Measurements from ENCODE around the gene NECAB2. TPM values are rescaled to one million over a fixed set of nuclear protein-coding genes. Genes with fewer than 3 reads are reported as not detected.

NECAB2 gene
- total RNA-seq, 1 donor from 2014 or later = not detected

DNA sequence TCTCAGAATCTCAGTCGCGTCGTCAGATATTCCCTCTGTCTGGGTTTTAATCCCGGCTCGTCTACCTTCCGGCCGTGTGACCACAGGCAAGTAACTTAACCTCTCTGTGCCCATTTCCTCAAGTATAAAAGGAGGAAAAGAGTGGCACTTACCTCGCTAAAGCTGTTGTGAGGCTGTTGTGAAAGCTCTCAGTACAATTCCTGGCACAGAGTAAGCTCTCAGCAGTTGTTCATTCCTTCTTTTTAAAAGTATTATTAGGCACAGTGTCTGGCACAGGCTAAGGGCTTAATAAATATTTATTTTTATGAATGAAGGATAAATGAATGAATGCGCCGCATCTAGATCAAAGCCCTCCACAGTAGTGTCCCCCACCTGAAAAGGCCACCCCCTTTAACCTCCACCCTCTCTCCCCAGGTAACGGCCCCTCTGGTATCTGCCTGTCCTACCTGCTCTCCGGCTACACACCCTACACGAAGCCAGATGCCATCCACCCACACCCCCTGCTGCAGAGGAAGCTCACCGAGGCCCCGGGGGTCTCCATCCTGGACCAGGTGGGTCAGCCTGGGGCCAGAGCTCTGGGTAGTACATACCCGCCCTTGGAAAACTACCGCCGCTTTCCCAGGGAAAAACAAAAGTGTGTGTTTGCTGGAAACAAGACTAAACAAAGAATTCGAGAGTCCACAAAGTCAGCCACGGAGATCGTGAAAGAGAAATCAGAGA, 9.0 kb upstream of the NECAB2 start:
- intact Hi-C loops (cut with micrococcal nuclease) = no loop called here
- peaks cover 9% of the 10 kb centered on the region for H3K4me1 Mint-ChIP-seq (ENCODE audit: low read depth)
- H3K4me3 Mint-ChIP-seq (ENCODE audit: low read depth) = no peak overlapping the region
- no peaks in the 10 kb centered on the region for H3K36me3 Mint-ChIP-seq (ENCODE audit: low read depth)
- no peaks in the 10 kb centered on the region for H3K9me3 Mint-ChIP-seq
- H3K27me3 Mint-ChIP-seq (ENCODE audit: low read depth) = peaks cover 8% of the 10 kb centered on the region
- no peak for DNase-seq (ENCODE audit: low spot score)
- no peak overlapping the region for H3K27ac Mint-ChIP-seq

DNA sequence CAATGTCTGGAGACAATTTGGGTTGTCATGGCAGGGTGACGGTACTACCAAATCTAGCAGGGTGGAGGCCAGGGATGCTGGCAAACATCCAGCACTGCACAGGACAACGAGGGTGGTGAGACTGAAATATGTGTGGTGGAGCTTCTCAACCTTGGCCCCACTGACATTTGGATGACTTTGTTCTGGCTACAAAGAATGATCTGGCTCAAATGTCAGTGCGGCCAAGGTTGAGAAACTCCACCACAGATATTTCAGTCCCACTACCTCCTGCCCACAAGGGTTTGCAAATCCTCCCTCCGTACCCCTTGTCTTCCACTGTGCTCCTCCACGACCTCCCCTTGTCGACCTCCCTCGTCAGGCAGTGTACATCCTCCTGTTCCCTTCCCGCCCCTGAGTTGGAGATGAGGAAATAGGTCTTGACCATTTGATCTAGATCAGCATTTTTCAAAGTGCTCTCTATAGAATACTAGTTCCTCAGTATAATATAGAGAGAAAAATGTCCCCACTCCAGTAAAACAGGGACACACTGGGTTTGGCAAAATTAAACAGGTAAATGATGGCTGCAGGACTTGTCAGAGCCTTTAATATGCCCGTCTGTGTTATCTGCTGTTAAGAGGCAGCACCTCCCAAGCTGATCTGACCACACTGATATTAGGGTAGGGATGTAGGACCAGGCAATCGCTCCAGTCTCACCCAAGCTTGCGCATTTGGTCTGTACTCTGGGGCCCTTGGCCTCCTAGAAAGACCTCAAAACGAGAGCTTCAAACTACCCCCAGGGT, 8.2 kb upstream of the NECAB2 start:
- Mint-ChIP-seq H3K27me3 (ENCODE audit: low read depth) (peaks cover 1% of the 10 kb centered on the region), H3K27ac (no peak overlapping the region), H3K9me3 (no peaks in the 10 kb centered on the region), H3K36me3 (ENCODE audit: low read depth) (no peaks in the 10 kb centered on the region), H3K4me1 (ENCODE audit: low read depth) (peaks cover 3% of the 10 kb centered on the region), H3K4me3 (ENCODE audit: low read depth) (no peak overlapping the region)
- intact Hi-C loops (cut with micrococcal nuclease) = no loop called here
- no peak for DNase-seq (ENCODE audit: low spot score)

DNA sequence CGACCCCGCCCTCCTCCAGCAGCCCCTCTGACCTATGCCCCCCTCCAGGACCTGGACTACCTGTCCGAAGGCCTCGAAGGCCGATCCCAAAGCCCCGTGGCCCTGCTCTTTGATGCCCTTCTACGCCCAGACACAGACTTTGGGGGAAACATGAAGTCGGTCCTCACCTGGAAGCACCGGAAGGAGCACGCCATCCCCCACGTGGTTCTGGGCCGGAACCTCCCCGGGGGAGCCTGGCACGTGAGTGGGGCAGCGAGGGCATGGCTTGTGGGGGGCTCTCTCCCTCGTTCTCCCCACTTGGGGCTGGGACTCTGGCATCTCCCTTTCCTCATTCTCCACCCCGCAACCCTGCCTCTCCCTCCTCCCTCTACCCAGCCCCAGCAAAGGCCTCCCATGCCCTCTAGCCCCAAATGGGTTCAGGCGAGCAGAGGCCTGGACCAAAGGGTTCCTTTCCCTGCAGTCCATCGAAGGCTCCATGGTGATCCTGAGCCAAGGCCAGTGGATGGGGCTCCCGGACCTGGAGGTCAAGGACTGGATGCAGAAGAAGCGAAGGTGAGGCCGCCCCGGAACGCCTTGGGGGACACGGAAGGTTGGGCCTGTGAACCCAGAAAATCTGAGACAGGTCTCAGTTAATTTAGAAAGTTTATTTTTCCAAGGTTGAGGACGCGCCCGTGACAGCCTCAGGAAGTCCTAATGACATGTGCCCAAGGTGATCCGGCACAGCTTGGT, 7.4 kb upstream of the NECAB2 start:
- no peak overlapping the region for H3K4me3 Mint-ChIP-seq (ENCODE audit: low read depth)

DNA sequence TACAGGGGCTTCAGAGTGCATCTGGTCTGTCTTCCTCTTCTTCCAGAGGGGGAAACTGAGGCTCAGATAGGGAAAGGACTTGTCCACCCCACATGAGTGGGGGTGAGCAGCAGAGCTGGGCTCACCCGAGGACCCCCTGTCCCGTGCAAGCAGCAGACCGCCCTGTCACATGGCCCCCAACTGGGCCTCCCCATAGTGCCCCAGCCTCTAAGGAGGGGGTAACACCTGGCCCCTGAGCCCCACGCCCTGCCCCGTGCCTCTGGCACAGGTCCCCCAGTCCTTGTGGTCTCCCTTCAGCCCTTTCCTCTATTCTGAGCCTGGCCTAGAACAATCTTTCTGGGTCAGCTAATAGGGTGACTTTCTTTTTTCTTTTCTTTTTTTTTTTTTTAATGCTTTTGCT, 6.5 kb upstream of the NECAB2 start:
- Mint-ChIP-seq H3K9me3 (no peaks in the 10 kb centered on the region), H3K27me3 (ENCODE audit: low read depth) (no peaks in the 10 kb centered on the region), H3K27ac (no peak overlapping the region), H3K4me3 (ENCODE audit: low read depth) (no peak overlapping the region), H3K4me1 (ENCODE audit: low read depth) (peaks cover 2% of the 10 kb centered on the region), H3K36me3 (ENCODE audit: low read depth) (no peaks in the 10 kb centered on the region)
- intact Hi-C loops (cut with micrococcal nuclease) = no loop called here
- DNase-seq (ENCODE audit: low spot score) = no peak

More for the DNA sequence above, 7.4 kb upstream of the NECAB2 start:
- intact Hi-C loops (cut with micrococcal nuclease) = no loop called here
- peaks cover 3% of the 10 kb centered on the region for H3K4me1 Mint-ChIP-seq (ENCODE audit: low read depth)
- H3K36me3 Mint-ChIP-seq (ENCODE audit: low read depth) = no peaks in the 10 kb centered on the region
- no peak for DNase-seq (ENCODE audit: low spot score)
- no peak overlapping the region for H3K27ac Mint-ChIP-seq
- H3K9me3 Mint-ChIP-seq = no peaks in the 10 kb centered on the region
- H3K27me3 Mint-ChIP-seq (ENCODE audit: low read depth) = no peaks in the 10 kb centered on the region

DNA sequence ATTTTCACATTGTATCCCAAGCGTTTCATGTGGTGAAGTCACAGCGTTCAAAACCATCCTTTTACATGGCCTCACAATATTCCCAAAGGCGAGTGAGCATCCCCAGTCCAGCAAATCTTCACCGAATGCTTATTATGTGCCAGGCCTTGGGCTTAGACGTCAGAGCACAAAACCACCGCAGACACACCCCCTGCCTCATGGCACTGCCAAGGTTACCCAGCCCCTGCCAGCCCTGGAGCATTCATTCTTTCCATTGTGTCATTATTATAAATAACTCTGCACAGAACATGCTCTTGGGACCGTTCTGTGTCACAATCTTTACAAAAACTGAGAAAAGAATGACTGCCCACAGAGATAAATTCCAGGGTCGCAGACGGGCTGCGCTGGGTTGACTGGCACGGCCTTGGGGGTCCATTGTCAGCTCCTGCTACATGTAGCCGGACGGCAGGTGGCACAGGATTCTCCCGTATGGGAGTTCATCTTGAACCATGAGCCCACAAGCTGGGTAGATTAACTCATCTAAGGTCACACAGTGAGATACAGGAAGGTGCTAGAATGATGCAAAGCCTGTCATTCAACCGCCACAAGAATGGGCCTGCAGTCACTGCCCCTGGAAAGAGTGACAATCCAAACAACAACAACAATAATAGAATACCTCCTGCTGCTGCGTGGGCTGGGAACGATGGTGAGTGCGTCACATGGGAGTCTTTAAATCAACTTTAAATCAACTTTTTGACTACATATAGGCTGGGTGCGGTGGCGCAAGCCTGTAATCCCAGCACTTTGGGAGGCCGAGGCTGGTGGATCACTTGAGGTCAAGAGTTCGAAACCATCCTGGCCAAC, 4.5 kb upstream of the NECAB2 start:
- peaks cover 1% of the 10 kb centered on the region for H3K4me1 Mint-ChIP-seq (ENCODE audit: low read depth)
- H3K4me3 Mint-ChIP-seq (ENCODE audit: low read depth) = no peak overlapping the region
- intact Hi-C loops (cut with micrococcal nuclease) = no loop called here
- no peaks in the 10 kb centered on the region for H3K36me3 Mint-ChIP-seq (ENCODE audit: low read depth)
- no peaks in the 10 kb centered on the region for H3K9me3 Mint-ChIP-seq
- DNase-seq (ENCODE audit: low spot score) = no peak
- H3K27ac Mint-ChIP-seq = no peak overlapping the region
- H3K27me3 Mint-ChIP-seq (ENCODE audit: low read depth) = peaks cover 3% of the 10 kb centered on the region

DNA sequence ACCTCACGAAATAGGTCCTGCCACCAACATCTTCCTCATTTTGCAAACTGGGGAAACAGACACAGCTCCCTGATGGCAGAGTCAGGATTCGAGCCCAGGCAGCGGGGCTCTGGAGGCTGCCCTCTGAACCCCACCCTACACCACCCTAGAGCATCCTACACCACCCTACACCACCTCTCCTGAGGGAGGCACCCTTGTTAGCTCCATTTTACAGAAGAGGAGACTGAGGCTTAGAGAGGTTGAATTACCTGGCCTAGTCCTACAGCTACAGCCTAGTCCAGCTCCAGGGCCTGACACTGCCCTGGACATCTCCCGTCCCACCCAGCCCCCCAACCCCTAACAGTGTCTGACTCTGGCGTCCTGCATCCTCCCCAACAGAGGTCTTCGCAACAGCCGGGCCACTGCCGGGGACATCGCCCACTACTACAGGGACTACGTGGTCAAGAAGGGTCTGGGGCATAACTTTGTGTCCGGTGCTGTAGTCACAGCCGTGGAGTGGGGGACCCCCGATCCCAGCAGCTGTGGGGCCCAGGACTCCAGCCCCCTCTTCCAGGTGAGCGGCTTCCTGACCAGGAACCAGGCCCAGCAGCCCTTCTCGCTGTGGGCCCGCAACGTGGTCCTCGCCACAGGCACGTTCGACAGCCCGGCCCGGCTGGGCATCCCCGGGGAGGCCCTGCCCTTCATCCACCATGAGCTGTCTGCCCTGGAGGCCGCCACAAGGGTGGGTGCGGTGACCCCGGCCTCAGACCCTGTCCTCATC, 3.2 kb upstream of the NECAB2 start:
- Mint-ChIP-seq H3K36me3 (ENCODE audit: low read depth) (no peaks in the 10 kb centered on the region), H3K27ac (no peak overlapping the region), H3K9me3 (no peaks in the 10 kb centered on the region), H3K4me3 (ENCODE audit: low read depth) (no peak overlapping the region), H3K27me3 (ENCODE audit: low read depth) (peaks cover 9% of the 10 kb centered on the region), H3K4me1 (ENCODE audit: low read depth) (peaks cover under 1% of the 10 kb centered on the region)
- no peak for DNase-seq (ENCODE audit: low spot score)
- intact Hi-C loops (cut with micrococcal nuclease) = no loop called here

DNA sequence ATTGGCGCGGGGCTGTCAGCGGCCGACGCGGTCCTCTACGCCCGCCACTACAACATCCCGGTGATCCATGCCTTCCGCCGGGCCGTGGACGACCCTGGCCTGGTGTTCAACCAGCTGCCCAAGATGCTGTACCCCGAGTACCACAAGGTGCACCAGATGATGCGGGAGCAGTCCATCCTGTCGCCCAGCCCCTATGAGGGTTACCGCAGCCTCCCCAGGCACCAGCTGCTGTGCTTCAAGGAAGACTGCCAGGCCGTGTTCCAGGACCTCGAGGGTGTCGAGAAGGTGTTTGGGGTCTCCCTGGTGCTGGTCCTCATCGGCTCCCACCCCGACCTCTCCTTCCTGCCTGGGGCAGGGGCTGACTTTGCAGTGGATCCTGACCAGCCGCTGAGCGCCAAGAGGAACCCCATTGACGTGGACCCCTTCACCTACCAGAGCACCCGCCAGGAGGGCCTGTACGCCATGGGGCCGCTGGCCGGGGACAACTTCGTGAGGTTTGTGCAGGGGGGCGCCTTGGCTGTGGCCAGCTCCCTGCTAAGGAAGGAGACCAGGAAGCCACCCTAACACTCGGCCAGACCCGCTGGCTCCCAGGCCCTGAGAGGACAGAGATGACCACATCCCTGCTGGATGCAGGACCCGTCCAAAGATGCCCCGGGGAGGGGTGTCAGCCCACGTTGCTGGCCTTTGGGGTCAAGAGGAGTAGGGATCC, 2.4 kb upstream of the NECAB2 start:
- Mint-ChIP-seq H3K4me1 (ENCODE audit: low read depth) (no peaks in the 10 kb centered on the region), H3K4me3 (ENCODE audit: low read depth) (no peak overlapping the region), H3K36me3 (ENCODE audit: low read depth) (no peaks in the 10 kb centered on the region), H3K27me3 (ENCODE audit: low read depth) (peaks cover 13% of the 10 kb centered on the region), H3K27ac (no peak overlapping the region), H3K9me3 (no peaks in the 10 kb centered on the region)
- intact Hi-C loops (cut with micrococcal nuclease) = no loop called here
- DNase-seq (ENCODE audit: low spot score) = no peak

DNA sequence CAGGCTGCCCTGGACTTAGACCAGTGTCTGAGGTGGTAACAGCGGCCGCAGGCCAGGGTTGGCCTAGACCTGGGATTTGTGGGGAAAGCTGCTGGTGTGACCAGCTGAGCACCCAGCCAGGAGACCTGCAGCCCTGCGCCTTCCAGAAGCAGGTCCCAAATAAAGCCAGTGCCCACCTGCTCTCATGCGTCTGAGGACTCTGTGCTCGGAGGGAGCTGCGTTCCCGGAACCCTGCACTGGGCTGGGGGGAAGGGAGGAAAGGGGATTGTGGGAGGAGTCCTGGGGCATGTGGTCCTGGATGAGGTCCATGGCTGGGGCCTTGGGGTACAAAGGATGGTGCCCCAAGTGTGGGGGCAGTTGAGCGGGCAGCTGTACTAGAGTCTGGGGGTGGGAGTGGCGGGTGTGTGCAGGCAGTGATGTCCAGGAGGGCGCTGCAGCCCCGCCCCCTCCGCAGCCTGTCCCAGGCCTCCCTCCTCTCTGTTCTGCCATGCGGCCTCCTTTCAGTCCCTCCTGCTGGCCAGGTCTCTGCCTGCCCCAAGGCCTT, 1.8 kb upstream of the NECAB2 start:
- H3K9me3 Mint-ChIP-seq = no peaks in the 10 kb centered on the region
- no peak overlapping the region for H3K27ac Mint-ChIP-seq
- no peak overlapping the region for H3K4me3 Mint-ChIP-seq (ENCODE audit: low read depth)
- intact Hi-C loops (cut with micrococcal nuclease) = no loop called here
- no peaks in the 10 kb centered on the region for H3K36me3 Mint-ChIP-seq (ENCODE audit: low read depth)
- peaks cover 13% of the 10 kb centered on the region for H3K27me3 Mint-ChIP-seq (ENCODE audit: low read depth)
- no peaks in the 10 kb centered on the region for H3K4me1 Mint-ChIP-seq (ENCODE audit: low read depth)
- DNase-seq (ENCODE audit: low spot score) = no peak

DNA sequence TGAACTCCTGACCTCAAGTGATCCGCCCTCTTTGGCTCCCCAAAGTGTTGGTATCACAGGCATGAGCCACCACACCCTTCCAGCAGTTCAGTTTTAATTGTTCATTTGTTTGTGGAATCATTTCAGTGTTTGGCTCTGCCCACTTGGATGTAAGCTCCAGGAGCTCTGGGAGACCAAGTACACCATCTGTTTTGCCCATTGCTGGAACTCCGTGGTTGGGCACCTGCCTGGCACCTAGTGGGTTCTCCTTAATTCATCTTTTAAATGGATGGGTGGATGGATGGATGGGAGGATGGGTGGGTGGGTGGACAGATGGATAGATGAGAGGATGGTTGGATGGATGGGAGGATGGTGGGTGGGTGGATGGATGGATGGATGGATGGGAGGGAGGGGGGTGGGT, 953 bp upstream of the NECAB2 start:
- H3K27ac Mint-ChIP-seq = no peak overlapping the region
- H3K27me3 Mint-ChIP-seq (ENCODE audit: low read depth) = peaks cover 13% of the 10 kb centered on the region
- intact Hi-C loops (cut with micrococcal nuclease) = no loop called here
- H3K9me3 Mint-ChIP-seq = no peaks in the 10 kb centered on the region
- no peak for DNase-seq (ENCODE audit: low spot score)
- no peaks in the 10 kb centered on the region for H3K36me3 Mint-ChIP-seq (ENCODE audit: low read depth)
- H3K4me3 Mint-ChIP-seq (ENCODE audit: low read depth) = no peak overlapping the region
- H3K4me1 Mint-ChIP-seq (ENCODE audit: low read depth) = no peaks in the 10 kb centered on the region

DNA sequence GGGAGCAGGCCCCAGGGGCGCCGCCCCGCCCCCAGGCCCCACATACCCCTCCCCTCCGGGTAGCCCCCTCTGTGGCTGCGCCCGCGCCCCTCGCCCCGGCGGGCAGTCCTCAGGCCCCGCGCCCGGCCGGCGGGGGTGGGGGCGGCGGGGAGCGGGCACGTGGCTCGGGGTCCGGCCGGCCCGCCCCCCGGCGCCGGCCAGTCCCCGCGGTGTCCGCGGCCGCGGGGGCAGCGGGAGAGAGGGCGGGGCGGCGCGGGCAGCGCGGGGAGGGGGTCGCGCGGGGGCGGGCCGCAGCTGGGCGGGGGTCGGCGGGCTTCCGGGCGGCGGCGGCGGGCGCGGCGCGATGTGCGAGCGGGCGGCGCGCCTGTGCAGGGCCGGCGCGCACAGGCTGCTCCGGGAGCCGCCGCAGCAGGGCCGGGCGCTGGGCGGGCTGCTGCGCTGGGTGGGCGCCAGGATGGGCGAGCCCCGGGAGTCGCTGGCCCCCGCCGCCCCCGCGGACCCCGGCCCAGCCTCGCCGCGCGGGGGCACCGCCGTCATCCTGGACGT, 335 bp downstream of the NECAB2 start:
- Mint-ChIP-seq H3K27ac (no peak overlapping the region), H3K4me1 (ENCODE audit: low read depth) (no peaks in the 10 kb centered on the region), H3K4me3 (ENCODE audit: low read depth) (no peak overlapping the region), H3K36me3 (ENCODE audit: low read depth) (no peaks in the 10 kb centered on the region), H3K9me3 (no peaks in the 10 kb centered on the region), H3K27me3 (ENCODE audit: low read depth) (peaks cover 13% of the 10 kb centered on the region)
- no peak for DNase-seq (ENCODE audit: low spot score)
- intact Hi-C loops (cut with micrococcal nuclease) = no loop called here
